Endothelial cell of umbilical vein (primary cell): ENCODE results near the gene RNF145.

Experiments used
- EZH2 ChIP-seq: IDR thresholded peaks from 2 replicates; pipeline ENCODE4 v1.6.1; 2012; ENCODE audit warnings: borderline replicate concordance, low read depth, mild to moderate bottlenecking, moderate library complexity, low read length, inconsistent platforms; ENCODE audit not compliant: severe bottlenecking
- FOS ChIP-seq: IDR thresholded peaks from 2 replicates; pipeline ENCODE4 v1.6.1; 2011; ENCODE audit warnings: mild to moderate bottlenecking, low read length, moderate library complexity, borderline replicate concordance; ENCODE audit not compliant: insufficient read depth
- GATA2 ChIP-seq: IDR thresholded peaks from 2 replicates; pipeline ENCODE4 v1.7.0; 2011; ENCODE audit warnings: low read depth, mild to moderate bottlenecking, moderate library complexity, mixed read lengths, low read length; ENCODE audit not compliant: insufficient read length, insufficient read depth
- JUN ChIP-seq: IDR thresholded peaks from 2 replicates; pipeline ENCODE4 v1.6.1; 2011; ENCODE audit warnings: borderline replicate concordance, low read depth; ENCODE audit not compliant: insufficient read length, insufficient read depth
- MYC ChIP-seq: IDR thresholded peaks from one replicate; pipeline ENCODE4 v1.6.1; 2011; ENCODE audit warnings: mild to moderate bottlenecking, low read depth, low read length
- POLR2A ChIP-seq: IDR thresholded peaks from 2 replicates; pipeline ENCODE4 v1.6.1; 2012; ENCODE audit warnings: low read depth, mild to moderate bottlenecking, control low read depth, low read length
- POLR2AphosphoS5 ChIP-seq: IDR thresholded peaks from 2 replicates; pipeline ENCODE4 v1.6.1; 2012; ENCODE audit warnings: low read depth, mild to moderate bottlenecking, control low read depth, low read length, moderate library complexity; ENCODE audit not compliant: insufficient read depth
- TF ChIP-seq, protein P1 (sequence below), 2 donors: IDR thresholded peaks; 1 replicate in 1 of 2; 2 replicates in 1 of 2; pipeline ENCODE4 v1.5.1; 2011; ENCODE audit warnings: low read length in 2 of 2, mild to moderate bottlenecking in 2 of 2, moderate library complexity in 2 of 2, control low read depth in 1 of 2, inconsistent platforms in 1 of 2, low read depth in 1 of 2; ENCODE audit not compliant: insufficient read depth in 1 of 2; ENCODE audit errors: extremely low read depth in 1 of 2

DNA sequence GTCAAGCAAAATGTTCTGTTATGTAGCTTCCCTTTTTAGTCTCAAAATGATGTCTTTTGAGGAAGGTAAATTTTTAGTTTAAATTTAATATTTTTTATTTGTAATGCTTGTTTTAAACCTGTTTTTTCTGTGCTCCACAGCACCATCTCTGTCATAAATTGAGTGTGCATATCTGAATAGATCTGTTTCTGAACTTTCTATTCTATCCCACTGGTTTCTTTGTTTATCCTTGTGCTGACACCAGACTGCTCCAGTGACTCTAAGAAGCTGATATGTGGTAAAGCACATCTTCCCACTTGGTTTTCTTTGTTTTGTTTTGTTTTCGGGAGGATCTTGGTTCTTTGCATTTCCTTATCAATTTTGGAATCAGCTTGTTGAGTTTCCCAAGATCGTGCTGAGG lies 7.1 kb upstream of the RNF145 start:
- TF ChIP-seq, protein P1, sequence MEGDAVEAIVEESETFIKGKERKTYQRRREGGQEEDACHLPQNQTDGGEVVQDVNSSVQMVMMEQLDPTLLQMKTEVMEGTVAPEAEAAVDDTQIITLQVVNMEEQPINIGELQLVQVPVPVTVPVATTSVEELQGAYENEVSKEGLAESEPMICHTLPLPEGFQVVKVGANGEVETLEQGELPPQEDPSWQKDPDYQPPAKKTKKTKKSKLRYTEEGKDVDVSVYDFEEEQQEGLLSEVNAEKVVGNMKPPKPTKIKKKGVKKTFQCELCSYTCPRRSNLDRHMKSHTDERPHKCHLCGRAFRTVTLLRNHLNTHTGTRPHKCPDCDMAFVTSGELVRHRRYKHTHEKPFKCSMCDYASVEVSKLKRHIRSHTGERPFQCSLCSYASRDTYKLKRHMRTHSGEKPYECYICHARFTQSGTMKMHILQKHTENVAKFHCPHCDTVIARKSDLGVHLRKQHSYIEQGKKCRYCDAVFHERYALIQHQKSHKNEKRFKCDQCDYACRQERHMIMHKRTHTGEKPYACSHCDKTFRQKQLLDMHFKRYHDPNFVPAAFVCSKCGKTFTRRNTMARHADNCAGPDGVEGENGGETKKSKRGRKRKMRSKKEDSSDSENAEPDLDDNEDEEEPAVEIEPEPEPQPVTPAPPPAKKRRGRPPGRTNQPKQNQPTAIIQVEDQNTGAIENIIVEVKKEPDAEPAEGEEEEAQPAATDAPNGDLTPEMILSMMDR (IDR thresholded peaks at IDR 0.05; ENCODE audit: extremely low read depth in 1 of 2, insufficient read depth in 1 of 2, low read depth in 1 of 2, low read length in 2 of 2) = no peak
- TF ChIP-seq POLR2AphosphoS5 = no peak
- no peak for TF ChIP-seq EZH2
- no peak for TF ChIP-seq POLR2A
- no peak for TF ChIP-seq FOS
- no peak for TF ChIP-seq GATA2
- no peak for TF ChIP-seq JUN
- TF ChIP-seq MYC = no peak
